Measurements from ENCODE around the gene SLC15A3. TPM values are rescaled to one million over a fixed set of nuclear protein-coding genes. Genes with fewer than 3 reads are reported as not detected.
A peak's percentile ranks its signal among the peaks of the same experiment; 100 is the strongest.
"Not testable (repeated sequence)": the region's sequence is repeated elsewhere in the genome, so short reads cannot be mapped to it uniquely, and the experiment has no call there.

The SLC15A3 gene
- polyA plus RNA-seq, 1 donor: 27.9 TPM

DNA sequence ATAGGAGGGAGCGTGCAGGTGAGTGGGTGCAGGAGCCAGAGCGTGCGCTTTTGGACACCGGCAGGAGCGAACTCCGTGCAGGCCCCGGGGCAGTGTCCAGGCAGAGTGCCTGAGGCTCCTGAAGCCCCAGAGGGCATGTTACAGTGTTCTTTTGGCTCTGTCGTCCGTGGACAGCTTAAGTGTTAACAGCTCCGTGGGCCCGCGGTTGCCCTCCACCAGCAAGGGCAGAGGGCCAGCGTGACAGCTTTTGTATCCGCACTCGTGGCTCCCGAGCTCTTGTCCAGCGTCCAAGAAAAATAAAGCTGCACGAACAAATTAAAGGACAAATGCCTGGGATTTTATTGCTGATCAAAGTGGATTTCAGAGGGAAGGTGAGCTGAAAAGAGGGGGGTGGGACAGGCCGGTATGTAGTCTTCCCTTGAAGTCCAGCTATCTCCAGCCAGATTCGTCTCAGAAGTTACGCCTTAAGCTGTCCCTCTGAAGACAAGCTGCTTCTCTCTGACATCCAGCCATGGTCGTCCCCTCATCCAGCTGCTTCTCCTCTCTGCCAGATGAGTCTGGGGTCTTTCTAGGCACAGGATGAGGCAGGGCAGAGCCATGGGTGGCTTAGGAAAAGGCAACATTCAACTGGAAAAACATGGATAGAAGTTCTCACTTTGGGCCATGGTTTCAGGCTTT is 39.0 kb downstream of the SLC15A3 start:
- no peak for DNase-seq

DNA sequence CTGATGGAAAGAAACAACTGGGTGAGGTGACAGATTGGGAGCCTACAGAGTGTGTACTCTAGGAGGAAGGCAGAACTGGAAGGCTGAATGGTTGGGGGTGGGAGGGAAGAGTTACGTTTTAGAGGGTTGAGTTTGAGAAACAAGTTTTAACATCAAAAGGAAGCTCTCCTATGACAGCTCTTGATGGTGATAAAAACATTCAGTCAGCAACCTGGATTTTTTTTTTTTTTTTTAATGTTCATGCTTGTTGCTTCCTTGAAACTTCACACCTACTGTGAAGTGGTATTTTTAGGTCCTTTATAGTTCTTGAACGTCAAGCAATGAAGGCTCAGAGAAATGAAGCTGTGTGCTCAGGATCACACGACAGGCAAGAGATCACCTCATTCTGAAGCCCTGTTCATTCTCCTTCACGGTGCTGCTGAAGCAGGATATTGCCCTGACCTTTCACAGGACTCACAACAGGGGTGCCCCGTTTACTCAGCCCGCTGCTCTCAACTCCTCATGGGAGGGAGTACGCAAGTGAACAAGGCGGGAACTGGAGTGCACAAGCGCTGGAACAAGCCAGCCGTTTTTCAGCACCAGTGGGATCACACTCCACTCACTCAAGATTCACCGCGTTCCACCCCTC is 39.6 kb downstream of the SLC15A3 start:
- DNase-seq: no peak

DNA sequence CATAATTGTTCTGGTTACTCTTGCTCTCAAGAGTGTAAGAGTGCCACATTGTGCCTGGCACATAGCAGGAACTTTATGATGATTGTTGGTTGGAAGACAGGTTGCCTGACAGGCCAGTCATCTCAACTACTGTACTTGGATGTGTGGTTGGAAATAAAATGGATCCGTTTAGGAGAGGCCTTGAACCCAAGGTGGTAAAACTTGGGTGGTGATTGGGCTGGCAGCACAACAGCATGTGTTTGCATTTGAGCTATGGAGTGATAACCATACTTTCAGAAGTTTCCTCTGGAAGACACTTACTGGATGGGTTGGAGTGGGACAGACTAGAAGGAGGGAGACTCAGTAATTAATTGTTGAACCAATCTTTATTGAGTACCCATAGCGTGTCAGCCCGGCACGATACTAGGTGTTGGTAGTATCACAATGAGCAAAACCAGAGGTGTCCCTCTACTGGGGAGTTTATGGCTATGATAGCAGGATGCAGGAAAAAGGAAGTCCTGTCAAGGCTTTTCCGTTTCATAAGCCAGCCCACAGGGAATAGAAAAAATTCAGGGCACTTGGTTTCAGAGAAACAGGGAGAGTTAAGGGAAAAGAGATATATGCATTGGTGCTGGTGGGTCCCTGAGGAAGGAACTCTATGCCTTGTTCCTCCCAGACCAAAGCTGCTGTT is 41.1 kb downstream of the SLC15A3 start:
- DNase-seq: no peak

DNA sequence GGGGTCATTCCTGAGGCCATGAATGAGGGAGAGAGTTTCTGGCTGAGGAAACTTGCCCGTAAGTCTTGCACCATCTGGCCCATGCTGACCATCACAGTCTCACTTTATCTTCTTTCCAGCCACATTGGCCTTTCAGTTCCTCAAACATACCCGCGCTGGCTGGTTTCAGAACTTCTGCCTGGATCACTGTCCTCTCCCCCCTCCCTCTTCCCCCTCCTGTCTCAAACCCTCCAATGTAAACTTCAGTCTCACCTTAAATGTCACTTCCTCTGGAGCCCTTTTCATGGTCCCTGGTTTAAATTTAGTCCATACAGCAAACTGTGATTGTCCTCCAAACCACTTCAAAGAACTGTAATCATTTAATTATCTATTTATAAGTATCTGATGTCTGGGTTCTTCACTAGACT is 41.7 kb downstream of the SLC15A3 start:
- DNase-seq: no peak

DNA sequence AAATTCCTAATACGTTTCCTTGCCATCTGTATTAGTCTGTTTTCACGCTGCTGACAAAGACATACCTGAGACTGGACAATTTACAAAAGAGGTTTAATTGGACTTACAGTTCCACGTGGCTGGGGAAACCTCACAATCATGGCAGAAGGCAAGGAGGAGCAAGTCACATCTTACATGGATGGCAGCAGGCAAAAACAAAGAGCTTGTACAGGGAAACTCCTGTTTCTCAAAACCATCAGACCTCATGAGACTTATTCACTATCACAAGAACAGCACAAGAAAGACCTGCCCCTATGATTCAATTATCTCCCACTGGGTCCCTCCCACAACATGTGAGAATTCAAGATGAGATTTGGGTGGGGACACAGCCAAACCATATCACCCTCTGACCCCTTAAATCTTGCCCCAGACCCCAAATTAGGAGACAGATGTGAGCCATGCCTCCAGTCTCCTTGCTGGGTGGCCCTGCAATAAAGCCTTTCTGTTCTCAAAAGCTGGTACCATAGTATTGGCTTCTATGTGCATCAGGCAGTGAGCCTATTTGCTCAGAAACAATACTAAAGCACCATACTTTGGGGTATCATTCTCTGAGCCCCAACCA is 42.2 kb downstream of the SLC15A3 start:
- DNase-seq: not testable (repeated sequence)

DNA sequence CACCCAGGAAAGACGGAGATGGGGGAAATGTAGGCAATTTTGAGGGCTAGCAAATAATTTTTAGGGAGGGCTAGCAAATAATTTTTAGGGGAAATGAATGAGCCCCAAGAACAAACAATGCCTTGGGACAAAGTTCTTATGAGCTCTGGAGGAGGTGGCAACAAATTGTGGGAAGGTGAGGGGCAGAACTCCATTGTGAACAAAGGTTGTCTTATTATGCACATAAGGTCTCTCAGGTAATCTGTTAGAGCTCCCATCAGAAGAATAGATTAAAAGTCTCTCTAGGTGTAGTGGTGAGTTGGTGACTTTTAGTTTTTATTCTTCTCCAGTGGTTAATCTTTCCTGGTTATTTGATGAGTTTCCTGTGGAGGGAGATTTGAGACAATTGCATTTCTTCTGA is 43.2 kb downstream of the SLC15A3 start:
- no peak for DNase-seq

DNA sequence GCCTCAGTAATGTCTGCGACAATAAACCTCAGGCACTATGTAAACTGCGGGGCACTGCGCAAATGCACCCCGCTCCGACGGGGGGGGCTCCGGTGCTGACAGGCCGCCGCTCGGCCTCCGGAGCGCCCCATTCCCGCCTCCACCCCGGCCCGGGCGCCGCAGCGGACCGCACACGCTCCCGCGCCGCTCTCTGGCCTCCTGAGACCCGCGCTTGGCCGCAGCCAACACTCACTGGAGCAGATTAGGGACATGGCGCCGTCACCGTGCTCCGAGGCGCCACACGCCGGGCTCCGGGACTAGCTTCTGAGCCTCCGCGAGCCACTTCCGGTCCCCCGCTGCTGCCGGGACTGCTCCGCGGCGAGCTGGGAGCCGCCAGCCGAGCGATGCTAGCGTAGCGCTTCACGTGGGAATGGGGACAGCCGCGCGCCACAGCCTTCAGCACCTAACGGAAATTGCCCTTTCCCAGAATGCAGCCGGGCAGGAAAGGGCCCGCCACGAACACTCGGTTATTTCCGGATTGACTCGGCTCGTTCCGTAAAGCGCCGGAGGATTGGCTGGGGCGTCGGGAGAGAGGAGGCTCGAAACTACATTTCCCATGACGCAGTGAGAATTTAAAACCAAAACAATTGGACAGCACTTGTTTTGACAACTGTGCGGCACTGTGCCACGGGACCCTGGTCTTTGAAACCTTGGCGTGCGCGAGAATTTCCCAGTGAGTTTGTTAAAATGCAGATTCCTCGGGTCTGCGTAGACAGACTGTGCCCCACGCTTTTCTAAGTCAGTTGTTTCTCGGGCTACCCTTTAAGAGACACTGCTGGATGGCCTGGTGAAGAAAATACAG is 45.6 kb downstream of the SLC15A3 start, which contains the start of gene PRPF19:
PRPF19 (minus strand) TSS at position 454 of the 841 bp plus-strand sequence; CDS start at position 251, 203 bp downstream.
- DNase-seq: peak; percentile 97

DNA sequence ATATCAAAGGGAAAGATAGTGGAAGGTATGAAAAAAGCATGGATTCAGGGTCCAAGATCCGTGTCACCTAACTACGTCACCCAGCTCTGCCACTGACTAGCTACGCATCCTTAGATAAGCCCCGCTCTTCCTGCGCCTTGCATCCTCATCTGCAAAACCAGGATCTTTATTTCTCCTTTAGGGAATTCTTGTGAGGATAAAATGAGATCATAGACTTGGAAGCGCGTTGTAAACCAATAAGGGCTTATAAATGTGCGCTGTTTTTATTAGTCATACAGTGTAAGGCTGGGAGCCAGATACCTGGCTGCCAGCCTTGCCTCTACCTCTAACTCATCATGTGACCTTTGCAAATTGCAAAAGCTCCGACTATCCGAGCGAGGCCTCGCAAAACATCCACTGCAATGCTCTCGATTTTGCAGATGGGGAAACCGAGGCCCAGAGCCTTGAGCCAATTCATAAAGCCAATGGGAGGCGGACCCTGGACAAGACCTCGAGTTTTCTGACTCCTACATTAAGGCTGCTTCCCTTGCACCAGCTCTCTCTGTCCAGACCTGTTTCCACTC is 46.3 kb downstream of the SLC15A3 start:
- DNase-seq: no peak

DNA sequence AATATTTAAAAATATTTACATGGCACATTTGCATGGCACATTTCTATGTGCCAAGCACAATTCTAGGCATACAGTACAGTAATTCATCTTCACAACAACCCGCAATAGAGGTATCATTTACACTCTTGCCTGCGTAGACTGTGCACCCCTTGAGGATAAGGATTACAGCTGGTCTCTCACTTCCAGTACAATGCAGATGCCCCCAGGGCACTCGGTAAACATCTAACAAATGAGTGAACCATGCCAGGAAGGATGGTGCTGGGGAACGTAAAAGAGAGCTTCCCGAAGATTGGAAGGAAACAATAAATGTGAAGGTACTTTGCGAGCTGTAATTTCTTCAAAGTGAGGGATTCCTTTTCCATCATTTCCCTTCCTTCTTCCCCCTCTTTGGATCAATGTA is 46.9 kb downstream of the SLC15A3 start:
- no peak for DNase-seq

DNA sequence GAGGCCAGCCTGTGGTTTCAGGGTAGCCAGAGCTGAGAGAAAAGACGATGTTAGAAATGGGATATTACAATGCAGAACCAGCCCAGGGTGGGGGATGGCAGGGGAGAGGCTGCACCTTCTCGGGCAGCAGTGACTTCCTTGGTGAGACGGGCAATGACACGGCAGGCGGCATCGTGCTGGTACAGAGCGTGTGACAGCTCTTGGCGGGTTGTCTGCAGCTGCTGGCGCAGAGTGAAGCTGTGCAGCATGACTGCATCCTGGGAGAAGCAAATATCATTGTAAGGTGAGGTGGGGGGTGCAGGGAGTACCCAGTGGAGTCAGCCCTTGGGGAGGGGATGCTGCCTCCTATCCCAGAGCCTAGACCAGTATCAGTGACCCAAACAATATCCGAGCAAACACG is 49.4 kb downstream of the SLC15A3 start:
- DNase-seq: no peak

DNA sequence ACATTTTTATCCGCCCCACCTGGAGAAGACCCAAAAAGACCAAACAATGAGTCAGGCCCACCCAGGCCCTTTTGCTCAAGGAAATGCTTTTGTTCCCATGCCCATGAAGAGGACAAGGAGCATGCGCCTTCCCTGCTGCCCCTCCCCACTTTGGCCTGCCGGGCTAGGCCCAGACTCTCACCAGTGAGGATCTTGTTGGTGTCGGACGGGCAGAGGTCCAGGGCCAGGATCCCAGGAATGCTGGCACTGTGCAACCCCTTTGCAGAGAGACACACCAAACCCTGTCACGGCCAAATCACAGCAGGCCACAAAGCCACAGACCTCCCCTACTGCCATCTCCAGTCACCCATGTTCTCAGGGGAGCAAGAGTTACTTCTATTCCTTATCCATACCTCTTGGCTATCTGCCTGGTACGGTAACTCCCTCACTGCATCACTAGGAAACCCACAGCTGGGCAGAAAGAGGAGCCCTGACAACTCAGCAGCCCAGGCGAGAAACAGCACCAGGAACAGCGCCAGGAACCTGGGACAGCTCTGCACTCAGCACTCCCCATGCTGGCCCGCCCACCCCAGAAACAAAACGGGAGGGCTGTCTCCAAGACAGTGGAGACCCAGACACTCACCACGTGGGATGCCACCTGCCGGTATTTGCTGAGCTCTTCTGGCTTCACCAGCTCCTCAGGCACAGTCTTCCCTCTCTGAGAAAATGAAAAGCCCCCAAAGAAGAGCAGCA is 51.1 kb downstream of the SLC15A3 start:
- DNase-seq: no peak

DNA sequence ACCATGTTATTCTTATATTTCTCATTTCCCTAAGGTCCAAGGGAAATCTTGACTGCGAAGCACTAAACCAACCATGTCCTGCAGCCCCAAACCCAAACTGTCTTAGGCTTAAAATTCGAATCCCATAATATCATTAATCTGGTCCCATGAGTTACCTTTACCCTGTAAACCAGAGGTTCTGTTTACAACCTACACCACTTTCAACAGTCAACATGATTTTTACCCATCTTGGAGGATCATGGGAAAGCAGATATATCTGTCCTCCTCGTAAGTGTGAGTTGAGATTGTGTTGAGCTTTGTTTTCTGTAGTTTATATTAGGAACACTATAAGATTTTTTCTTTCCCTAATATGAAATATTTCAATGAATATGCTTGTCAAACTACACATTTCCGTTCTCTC is 52.0 kb downstream of the SLC15A3 start:
- no peak for DNase-seq

DNA sequence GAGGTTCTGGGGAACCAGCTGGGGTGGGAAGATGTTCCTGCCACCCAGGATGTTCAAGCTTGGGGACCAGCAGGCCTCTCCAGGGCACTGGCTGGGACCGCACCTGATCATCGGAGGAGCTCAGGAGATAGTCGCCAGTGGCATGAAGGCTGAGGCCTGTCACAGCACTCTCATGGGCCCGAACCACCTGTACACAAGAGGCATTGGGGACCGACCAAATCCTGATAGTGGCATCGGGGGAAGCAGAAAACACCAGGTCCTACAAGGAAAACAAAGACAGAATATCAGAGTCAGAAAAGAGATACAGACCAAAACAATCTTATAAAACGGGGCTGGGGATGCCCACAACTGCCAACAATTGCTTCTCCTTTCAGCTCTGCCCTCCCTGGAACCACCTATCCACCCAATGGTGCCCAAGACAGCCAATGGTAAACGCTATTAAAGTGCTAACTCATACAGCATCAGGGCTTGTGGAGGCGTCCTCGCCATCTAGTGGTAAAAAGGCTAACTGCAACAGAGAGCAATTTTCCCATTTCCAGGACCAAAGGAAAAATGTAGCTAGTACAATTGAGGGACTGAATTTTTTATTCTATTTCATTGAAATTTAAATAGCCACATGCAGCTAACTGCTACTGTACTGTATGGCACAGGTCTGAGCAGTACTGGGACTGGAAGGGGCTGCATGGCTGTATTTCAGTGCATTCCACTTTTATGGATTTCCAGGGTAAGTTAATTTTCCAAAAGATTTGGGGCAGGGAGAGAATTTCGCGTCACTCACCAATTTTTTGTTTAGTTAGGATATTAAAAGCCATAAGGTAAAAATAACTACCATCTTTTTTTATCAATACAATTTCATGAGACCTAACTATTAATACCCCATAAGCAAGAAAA is 52.7 kb downstream of the SLC15A3 start:
- peak; percentile 59 for DNase-seq

DNA sequence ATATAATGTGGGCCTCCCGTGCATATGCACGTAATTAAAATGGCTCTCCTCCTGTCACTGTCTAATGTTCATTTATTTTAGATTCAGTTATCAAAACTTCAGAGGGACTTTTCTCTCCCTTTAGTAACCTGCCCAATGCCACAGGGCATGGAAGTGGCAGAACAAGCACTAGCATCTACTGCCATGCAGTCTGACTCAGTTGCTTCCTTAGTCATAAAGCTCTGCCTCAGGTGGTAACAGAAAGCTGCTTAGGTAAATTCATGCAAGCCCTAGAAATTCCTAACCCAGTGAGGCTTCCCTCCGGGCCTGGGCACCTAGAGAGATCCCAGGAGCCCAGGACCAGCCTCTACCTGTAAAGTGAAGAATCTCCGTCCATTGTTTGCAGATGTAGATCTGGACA is 54.5 kb downstream of the SLC15A3 start:
- no peak for DNase-seq

DNA sequence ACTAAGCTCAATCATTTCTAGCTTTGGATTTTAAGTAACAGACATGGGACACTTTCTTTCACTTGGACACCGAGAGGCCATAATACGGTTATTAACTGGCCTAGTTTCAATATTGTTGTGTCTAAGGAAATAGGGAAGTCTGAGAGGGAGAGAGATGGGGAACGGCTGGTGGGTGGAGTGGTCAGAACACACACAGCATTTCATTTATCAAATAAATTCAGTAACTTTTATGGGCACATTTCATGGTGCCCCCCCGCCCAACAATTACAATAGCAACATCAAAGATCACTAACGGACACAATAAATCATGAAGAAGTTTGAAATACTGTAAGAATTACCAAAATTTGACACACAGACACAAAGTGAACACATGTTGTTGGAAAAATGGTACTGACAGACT is 56.3 kb downstream of the SLC15A3 start:
- no peak for DNase-seq

DNA sequence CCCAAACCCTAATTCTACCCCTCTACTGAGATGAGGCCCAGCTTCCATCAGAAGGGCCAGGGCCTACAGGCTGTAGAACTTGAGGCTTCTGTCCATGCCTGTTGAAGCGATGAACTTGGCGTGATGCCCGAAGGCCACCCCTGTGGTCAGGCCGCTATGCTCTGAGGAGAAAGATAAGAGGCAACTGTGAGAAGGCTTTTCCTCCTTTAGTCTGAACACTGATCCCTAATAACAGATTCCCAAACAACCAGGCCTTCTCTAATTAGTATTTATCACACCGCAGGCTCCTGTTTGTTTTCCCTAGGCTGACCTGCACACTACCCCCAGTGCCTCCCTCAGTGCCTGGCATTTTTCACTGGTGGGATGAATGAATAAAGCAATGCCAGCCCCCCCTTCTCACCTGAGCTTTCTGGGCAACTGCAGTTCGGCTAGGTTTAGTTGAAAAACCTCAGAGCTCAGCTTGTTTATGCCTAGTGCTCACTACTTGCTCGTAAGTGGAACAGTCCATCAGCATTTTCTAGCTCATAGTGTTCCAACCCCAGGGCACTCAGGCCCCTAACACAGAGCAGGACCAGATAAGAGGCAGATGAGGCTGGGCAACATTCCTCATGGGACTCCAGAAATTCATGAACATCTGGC is 60.8 kb downstream of the SLC15A3 start:
- DNase-seq: no peak

DNA sequence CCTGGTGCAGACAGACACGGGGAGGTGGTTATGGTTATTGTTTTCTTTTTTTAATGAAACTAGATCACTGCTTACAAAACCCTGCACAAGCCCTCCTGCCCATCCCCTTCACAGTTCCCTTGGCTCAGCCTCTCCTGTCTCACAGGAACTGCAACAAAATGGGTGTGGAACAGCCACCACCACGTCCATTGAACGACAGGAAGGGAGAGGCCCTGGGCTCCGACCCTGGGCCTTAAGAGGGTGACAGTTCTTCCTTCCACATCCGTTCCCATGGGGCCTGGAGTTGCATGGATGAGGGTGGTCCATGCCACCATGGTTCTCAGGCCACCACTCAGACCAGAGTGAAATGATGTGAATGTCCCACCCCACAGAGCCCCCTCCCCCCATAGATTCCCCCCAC is 61.3 kb downstream of the SLC15A3 start:
- DNase-seq: no peak

DNA sequence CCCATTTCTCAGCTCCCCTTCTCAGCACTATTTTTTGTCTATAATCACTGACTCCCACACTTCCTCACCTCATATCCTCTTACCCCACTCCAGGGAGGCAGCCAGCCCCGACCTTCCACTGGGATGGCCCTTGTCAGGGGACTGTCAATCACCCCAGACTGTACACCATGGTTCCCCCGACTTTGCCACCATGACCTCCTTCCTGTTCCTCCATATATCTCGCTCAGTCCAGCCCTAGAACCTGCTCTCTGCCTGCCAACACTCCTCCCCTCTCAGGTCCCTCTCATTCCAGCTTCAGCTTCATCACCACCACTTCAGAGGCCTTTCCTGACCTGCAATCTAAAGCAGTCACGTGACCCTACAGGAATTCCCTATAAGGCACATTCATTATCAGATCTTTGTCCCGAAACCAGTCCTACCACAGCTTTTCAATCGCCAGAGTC is 62.1 kb downstream of the SLC15A3 start:
- no peak for DNase-seq

DNA sequence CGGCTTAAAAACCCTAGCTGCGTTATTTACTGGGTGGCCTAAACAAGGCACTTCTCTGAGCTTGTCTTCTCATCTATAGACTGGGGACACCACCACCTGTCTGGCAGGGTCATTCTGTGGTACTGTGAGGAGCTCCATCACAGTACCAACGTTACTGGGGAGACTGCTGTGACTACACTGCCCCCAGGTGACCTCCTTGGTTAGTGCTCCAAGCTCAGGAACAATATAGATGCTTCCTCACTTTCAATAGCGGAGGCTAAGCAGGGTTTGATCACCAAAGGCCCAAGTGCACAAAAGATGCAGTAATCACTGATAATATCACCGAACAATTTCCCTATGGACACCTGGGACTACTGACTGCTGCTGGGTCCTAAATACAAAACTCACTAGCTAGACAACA is 64.4 kb downstream of the SLC15A3 start:
- DNase-seq: no peak

Data from hindlimb muscle (tissue), 1 donor.